OCI-LY7 (cell line): ENCODE results near the gene TPSD1. TPM values are rescaled to one million over a fixed set of nuclear protein-coding genes. Genes with fewer than 3 reads are reported as not detected.
"Not testable (repeated sequence)": the region's sequence is repeated elsewhere in the genome, so short reads cannot be mapped to it uniquely, and the experiment has no call there.

ENCODE experiments used
- BruUV-seq: library from RNA; stranded (reverse); fragments of 400-500 nt; replicated peaks from 2 replicates; lab custom pipeline; 2021; lab: Mats Ljungman, UMichigan
- CTCF ChIA-PET: fragments of 300-600 bp; sonication (Branson Sonifier 250); formaldehyde crosslinking; loops from one replicate; lab custom pipeline; 2022; ENCODE audit warnings: antibody characterized with exemption; ENCODE audit not compliant: unreplicated experiment; lab: Charles Lee
- POLR2A ChIA-PET: fragments of 300-600 bp; sonication (Branson Sonifier 250); formaldehyde crosslinking; loops from one replicate; lab custom pipeline; 2022; ENCODE audit warnings: antibody characterized with exemption; lab: Charles Lee
- DNase-seq: peaks from one replicate; pipeline ENCODE4 v3.0.0-alpha.2; 2015; ENCODE audit warnings: low spot score
- H2AFZ ChIP-seq: fragments of 200-600 bp; sonication (generic), shearing (Covaris generic); 2 replicates; pipeline ENCODE4 v1.6.1; 2014; ENCODE audit warnings: mild to moderate bottlenecking, antibody characterized with exemption, low read length, moderate library complexity
- H3K27ac ChIP-seq: fragments of 200-600 bp; sonication (generic); 2 replicates; pipeline ENCODE4 v1.5.1; 2014; ENCODE audit warnings: mixed run types, low read depth, mild to moderate bottlenecking, moderate library complexity, low read length, inconsistent platforms; ENCODE audit not compliant: poor library complexity, severe bottlenecking
- H3K36me3 ChIP-seq: fragments of 200-600 bp; sonication (generic); 2 replicates; pipeline ENCODE4 v1.6.1; 2014; ENCODE audit warnings: mild to moderate bottlenecking, antibody characterized with exemption, low read length, moderate library complexity, mixed read lengths; ENCODE audit not compliant: insufficient read depth
- H3K4me1 ChIP-seq: fragments of 200-600 bp; sonication (generic); 2 replicates; pipeline ENCODE4 v1.5.1; 2014; ENCODE audit warnings: mild to moderate bottlenecking, low read length; ENCODE audit not compliant: insufficient read depth, poor library complexity, severe bottlenecking
- H3K4me2 ChIP-seq: fragments of 200-600 bp; sonication (generic); 2 replicates; pipeline ENCODE4 v1.6.1; 2014; ENCODE audit warnings: mild to moderate bottlenecking, low read length
- H3K4me3 ChIP-seq: fragments of 200-600 bp; sonication (generic); 2 replicates; pipeline ENCODE4 v1.5.1; 2014; ENCODE audit warnings: mild to moderate bottlenecking, low read depth, low read length; ENCODE audit not compliant: poor library complexity, severe bottlenecking
- H3K79me2 ChIP-seq: fragments of 200-600 bp; sonication (generic); 2 replicates; pipeline ENCODE4 v1.6.1; 2016; ENCODE audit warnings: low read depth, mild to moderate bottlenecking, low read length, moderate library complexity, mixed read lengths; ENCODE audit not compliant: insufficient read depth
- H3K9me2 ChIP-seq: fragments of 200-600 bp; sonication (generic); 2 replicates; pipeline ENCODE4 v1.6.1; 2016; ENCODE audit warnings: mild to moderate bottlenecking, low read length, mixed read lengths; ENCODE audit not compliant: insufficient read depth
- H3K9me3 ChIP-seq: fragments of 200-600 bp; sonication (generic); 2 replicates; pipeline ENCODE4 v1.6.1; 2014; ENCODE audit warnings: mild to moderate bottlenecking, mixed run types, low read length, mixed read lengths
- H4K20me1 ChIP-seq: fragments of 200-600 bp; sonication (generic); 2 replicates; pipeline ENCODE4 v1.6.1; 2014; ENCODE audit warnings: mild to moderate bottlenecking, antibody characterized with exemption, low read length, moderate library complexity, mixed read lengths; ENCODE audit not compliant: insufficient read depth
- EZH2phosphoT487 ChIP-seq: fragments of 200-600 bp; sonication (generic); IDR thresholded peaks from 2 replicates; pipeline ENCODE4 v1.6.1; 2018; ENCODE audit warnings: low read depth, borderline replicate concordance, mild to moderate bottlenecking, mixed run types, antibody characterized with exemption, low read length, moderate library complexity, mixed read lengths
- intact Hi-C: fragments of 100-400 bp; cut with micrococcal nuclease; formaldehyde crosslinking; loops from one replicate; pipeline ENCODE4 v1.10.0; 2022; ENCODE audit not compliant: unreplicated experiment
- total RNA-seq, 2 experiments: library from RNA; depleted of rRNA in 1 of 2; stranded (reverse); fragments of >200 nt in 1 of 2; shearing (Covaris generic) in 1 of 2; gene quantifications; 2 replicates each; pipeline ENCODE4 v1.2.3, GENCODE V29; 2014 to 2022
- TF ChIP-seq, protein P1 (sequence below): fragments of 200-600 bp; sonication (generic); conservative IDR thresholded peaks from 2 replicates; pipeline ENCODE4 v1.5.1; 2014; ENCODE audit warnings: mild to moderate bottlenecking, antibody characterized with exemption, low read length, moderate library complexity, mixed read lengths

TPSD1 gene
- total RNA-seq, 2 experiments from 2014 or later: not detected

DNA sequence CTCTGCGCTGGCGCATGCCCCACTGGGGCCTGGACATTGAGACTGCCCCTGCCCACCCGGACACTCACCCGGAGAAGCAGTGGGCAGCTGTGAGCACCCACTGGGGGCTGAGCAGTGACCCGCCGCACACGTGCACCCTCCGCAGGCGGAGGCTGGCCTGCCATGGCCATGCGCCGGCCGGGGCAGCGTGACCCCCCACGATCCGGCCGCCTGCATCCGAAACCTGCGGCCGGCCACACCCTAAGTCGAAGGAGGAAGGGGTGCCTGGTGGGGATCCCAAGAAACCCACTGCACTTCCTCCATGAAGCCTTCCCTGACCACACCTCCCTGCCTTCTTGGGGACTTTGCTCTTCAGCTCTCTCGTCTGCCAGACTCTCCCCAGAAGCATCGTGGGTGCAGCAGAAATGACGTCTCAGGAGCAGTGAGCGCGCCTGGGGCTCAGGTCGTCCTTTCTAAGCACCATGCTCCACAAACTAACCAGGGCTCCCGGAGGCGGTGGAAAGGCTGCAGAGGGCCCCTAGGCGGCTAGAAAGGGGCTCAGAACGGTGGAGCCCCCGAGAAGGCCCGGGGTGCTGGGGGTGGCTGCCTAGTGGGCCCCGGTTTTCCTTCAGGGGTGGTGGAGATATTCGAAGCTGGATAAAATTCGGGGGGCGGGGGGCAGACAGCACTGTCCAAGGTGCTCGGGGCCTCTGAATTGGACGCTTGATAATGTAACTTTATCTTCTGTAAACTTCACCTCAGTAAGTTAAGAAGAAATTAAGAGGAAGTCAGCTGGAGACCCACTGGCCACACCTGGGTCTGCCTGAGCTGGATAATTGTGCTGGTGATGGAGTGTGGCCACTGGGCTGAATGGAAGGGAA lies 32.3 kb upstream of the TPSD1 start:
- ChIA-PET POLR2A (no interaction called here), CTCF (no interaction called here)
- BruUV-seq: no TSS peak
- Histone ChIP-seq H4K20me1 (no peaks in the 10 kb centered on the region), H3K27ac (no peak overlapping the region), H3K4me1 (no peaks in the 10 kb centered on the region), H3K9me2 (no peaks in the 10 kb centered on the region), H2AFZ (no peak overlapping the region), H3K9me3 (no peaks in the 10 kb centered on the region), H3K36me3 (no peaks in the 10 kb centered on the region), H3K4me3 (no peak overlapping the region), H3K79me2 (no peaks in the 10 kb centered on the region), H3K4me2 (no peak overlapping the region)
- intact Hi-C loops: no loop called here
- no peak for DNase-seq
- no peak for TF ChIP-seq EZH2phosphoT487
- TF ChIP-seq, protein P1, sequence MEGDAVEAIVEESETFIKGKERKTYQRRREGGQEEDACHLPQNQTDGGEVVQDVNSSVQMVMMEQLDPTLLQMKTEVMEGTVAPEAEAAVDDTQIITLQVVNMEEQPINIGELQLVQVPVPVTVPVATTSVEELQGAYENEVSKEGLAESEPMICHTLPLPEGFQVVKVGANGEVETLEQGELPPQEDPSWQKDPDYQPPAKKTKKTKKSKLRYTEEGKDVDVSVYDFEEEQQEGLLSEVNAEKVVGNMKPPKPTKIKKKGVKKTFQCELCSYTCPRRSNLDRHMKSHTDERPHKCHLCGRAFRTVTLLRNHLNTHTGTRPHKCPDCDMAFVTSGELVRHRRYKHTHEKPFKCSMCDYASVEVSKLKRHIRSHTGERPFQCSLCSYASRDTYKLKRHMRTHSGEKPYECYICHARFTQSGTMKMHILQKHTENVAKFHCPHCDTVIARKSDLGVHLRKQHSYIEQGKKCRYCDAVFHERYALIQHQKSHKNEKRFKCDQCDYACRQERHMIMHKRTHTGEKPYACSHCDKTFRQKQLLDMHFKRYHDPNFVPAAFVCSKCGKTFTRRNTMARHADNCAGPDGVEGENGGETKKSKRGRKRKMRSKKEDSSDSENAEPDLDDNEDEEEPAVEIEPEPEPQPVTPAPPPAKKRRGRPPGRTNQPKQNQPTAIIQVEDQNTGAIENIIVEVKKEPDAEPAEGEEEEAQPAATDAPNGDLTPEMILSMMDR: no peak

DNA sequence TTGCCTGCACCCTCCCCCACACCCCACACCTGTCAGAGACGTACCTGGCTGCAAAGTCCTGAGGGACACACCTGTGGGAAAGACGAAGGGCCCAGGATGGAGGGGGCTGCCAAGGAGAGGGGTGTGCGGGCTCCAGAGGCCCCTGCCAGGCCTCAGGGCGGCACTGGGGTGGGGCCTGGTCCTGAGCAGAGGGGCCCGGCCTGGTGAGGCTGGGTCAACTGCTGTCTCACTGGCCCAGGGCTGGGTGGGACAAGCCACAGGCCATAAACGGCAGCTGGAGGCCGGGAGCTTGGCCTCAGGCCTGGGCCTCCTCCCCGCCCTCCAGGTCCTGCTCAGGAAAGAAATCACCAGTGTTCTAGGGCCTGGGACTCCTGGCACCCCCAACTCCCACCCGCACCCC lies 31.3 kb upstream of the TPSD1 start:
- Histone ChIP-seq H3K4me1 (no peaks in the 10 kb centered on the region), H2AFZ (no peak overlapping the region), H3K27ac (no peak overlapping the region), H3K4me2 (no peak overlapping the region), H4K20me1 (no peaks in the 10 kb centered on the region), H3K36me3 (no peaks in the 10 kb centered on the region), H3K9me3 (no peaks in the 10 kb centered on the region), H3K79me2 (no peaks in the 10 kb centered on the region), H3K9me2 (no peaks in the 10 kb centered on the region), H3K4me3 (no peak overlapping the region)
- ChIA-PET POLR2A (no interaction called here), CTCF (no interaction called here)
- TF ChIP-seq EZH2phosphoT487: no peak
- TF ChIP-seq, protein P1: no peak
- BruUV-seq: no TSS peak
- no peak for DNase-seq
- intact Hi-C loops: no loop called here

DNA sequence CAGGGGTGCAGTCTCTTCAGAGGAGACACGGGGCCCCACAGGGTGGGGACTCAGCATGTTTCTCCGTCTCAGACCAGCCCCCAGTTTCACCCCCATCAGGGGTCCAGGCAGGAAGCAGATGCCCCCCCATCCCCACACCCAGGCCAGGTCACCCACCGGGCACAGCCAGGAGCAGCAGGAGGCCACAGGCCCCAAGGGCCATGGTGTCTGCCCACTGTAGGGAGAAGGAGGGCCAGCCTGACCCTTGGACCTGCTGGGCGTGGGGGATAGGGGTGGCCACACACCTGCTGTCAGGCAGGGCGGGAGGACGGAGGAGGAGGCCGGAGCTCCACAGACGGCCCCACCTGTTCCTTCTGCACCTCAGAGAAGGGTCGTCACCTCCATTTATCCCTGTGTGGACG lies 30.8 kb upstream of the TPSD1 start, which contains the start of gene TPSG1:
Gene TPSG1 (minus strand): TSS at position 218 of the 401 bp plus-strand sequence. CDS start 16 bp downstream, at position 202.
- intact Hi-C loops: no loop called here
- BruUV-seq: no TSS peak
- Histone ChIP-seq H3K4me2 (no peak within 1 kb of the TSS), H4K20me1 (no peaks in the 10 kb centered on the region), H2AFZ (no peak within 1 kb of the TSS), H3K4me3 (no peak within 1 kb of the TSS), H3K79me2 (no peaks in the 10 kb centered on the region), H3K4me1 (no peaks in the 10 kb centered on the region), H3K9me3 (no peaks in the 10 kb centered on the region), H3K9me2 (no peaks in the 10 kb centered on the region), H3K36me3 (no peaks in the 10 kb centered on the region), H3K27ac (no peak within 1 kb of the TSS)
- CTCF ChIA-PET: no interaction called here
- TF ChIP-seq, protein P1: no peak
- no peak for TF ChIP-seq EZH2phosphoT487
- POLR2A ChIA-PET: no interaction called here
- DNase-seq: no peak

DNA sequence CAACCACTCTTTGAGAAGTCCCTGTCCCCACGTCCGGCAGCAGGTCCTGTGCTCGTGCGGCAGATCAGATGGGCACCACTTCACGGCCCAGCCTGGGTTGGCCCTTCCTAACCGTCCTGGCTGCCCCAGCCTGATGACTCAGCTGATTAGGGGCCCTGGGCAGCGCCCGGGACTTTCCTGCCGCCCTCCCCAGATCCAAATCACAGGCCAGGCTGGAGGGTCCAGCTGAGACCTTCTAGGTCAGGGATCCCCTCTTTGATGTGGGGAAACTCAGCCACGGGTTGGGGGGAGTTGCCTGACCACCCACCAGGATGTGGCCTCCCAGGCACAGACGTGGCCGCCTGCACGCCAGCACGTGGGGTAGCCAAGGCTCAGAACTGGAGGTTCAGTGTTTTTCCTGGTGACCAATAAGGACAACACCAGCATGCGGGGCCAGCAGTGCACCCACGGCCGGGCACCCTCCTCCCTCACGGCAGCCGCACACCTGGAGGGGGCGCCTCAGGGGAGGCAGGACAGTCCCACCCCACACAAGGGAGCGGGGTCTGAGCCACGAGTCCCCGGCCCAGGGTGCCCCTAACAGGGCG lies 30.0 kb upstream of the TPSD1 start:
- H3K4me3 ChIP-seq, POLR2A ChIA-PET, H3K79me2 ChIP-seq, H3K9me2 ChIP-seq, H3K27ac ChIP-seq, H2AFZ ChIP-seq, H3K9me3 ChIP-seq, intact Hi-C loops, H3K4me1 ChIP-seq, CTCF ChIA-PET, H4K20me1 ChIP-seq, DNase-seq, BruUV-seq, H3K36me3 ChIP-seq, H3K4me2 ChIP-seq: not testable (repeated sequence)
